NCI-H1092 (cell line): ENCODE results near the gene RPS6KA3.
"Not testable (repeated sequence)": the region's sequence is repeated elsewhere in the genome, so short reads cannot be mapped to it uniquely, and the experiment has no call there.

Experiments
- DNase-seq: peaks from one replicate; lab custom pipeline; 2025; lab: John Stamatoyannopoulos, UW

The RPS6KA3 gene

GRCh38 chrX:20218836-20219505, 47.7 kb downstream of the RPS6KA3 start:
- no peak for DNase-seq

- no peak for DNase-seq
Measured at GRCh38 chrX:20217906-20218305, 48.8 kb downstream of the RPS6KA3 start.

GRCh38 chrX:20217271-20217670, 49.4 kb downstream of the RPS6KA3 start:
- no peak for DNase-seq

- DNase-seq: no peak
Measured at GRCh38 chrX:20215565-20215964, 51.1 kb downstream of the RPS6KA3 start.

- DNase-seq: no peak
Measured at GRCh38 chrX:20212486-20213089, 54.1 kb downstream of the RPS6KA3 start.

GRCh38 chrX:20211261-20211786, 55.4 kb downstream of the RPS6KA3 start:
- no peak for DNase-seq

- no peak for DNase-seq
Measured at GRCh38 chrX:20205927-20206708, 60.6 kb downstream of the RPS6KA3 start.

- no peak for DNase-seq
Measured at GRCh38 chrX:20204351-20204750, 62.4 kb downstream of the RPS6KA3 start.

GRCh38 chrX:20197641-20198210, 69.0 kb downstream of the RPS6KA3 start:
- no peak for DNase-seq

- DNase-seq: no peak
Measured at GRCh38 chrX:20189171-20189570, 77.5 kb downstream of the RPS6KA3 start.

- no peak for DNase-seq
Measured at GRCh38 chrX:20181598-20182329, 84.9 kb downstream of the RPS6KA3 start.

GRCh38 chrX:20177093-20177492, 89.6 kb downstream of the RPS6KA3 start:
- DNase-seq: no peak

- no peak for DNase-seq
Measured at GRCh38 chrX:20173856-20174255, 92.9 kb downstream of the RPS6KA3 start.

GRCh38 chrX:20173313-20173712, 93.4 kb downstream of the RPS6KA3 start:
- DNase-seq: no peak

GRCh38 chrX:20171887-20172286, 94.8 kb downstream of the RPS6KA3 start:
- no peak for DNase-seq

GRCh38 chrX:20162516-20162915, 104.2 kb downstream of the RPS6KA3 start:
- not testable (repeated sequence) for DNase-seq

- DNase-seq: no peak
Measured at GRCh38 chrX:20159797-20160385, 106.8 kb downstream of the RPS6KA3 start.

- no peak for DNase-seq
Measured at GRCh38 chrX:20151689-20152088, 115.0 kb downstream of the RPS6KA3 start.

GRCh38 chrX:20149326-20149725, 117.4 kb downstream of the RPS6KA3 start:
- DNase-seq: no peak

GRCh38 chrX:20147561-20147960, 119.1 kb downstream of the RPS6KA3 start:
- no peak for DNase-seq

GRCh38 chrX:20144491-20144890, 122.2 kb downstream of the RPS6KA3 start:
- no peak for DNase-seq
